Suprapubic skin (tissue), 4 donors: ENCODE data around the gene TRIM24.

Experiments
- CTCF ChIP-seq, 2 donors: fragments of 200-600 bp in 1 of 2; fragments of 450-650 bp in 1 of 2; sonication (generic) in 1 of 2; IDR thresholded peaks; one replicate each; pipeline ENCODE4 v1.5.1; 2016 to 2019; ENCODE audit warnings: antibody characterized with exemption in 2 of 2, mild to moderate bottlenecking in 1 of 2, moderate library complexity in 1 of 2
- EP300 ChIP-seq: sonication (generic); formaldehyde crosslinking; IDR thresholded peaks from one replicate; pipeline ENCODE4 v1.6.1; 2017; ENCODE audit warnings: antibody characterized with exemption
- POLR2AphosphoS5 ChIP-seq, 3 donors: sonication (generic); formaldehyde crosslinking; IDR thresholded peaks; one replicate each; pipeline ENCODE4 v1.6.1; 2017; ENCODE audit warnings: antibody characterized with exemption in 3 of 3

GRCh38 chr7:138625849-138626230 lies 165.8 kb downstream of the TRIM24 start:
- TF ChIP-seq CTCF (IDR thresholded peaks at IDR 0.05) (no peak), EP300 (no peak), POLR2AphosphoS5 (IDR thresholded peaks at IDR 0.05) (no peak)
